ENCODE data around the gene ISM2.

GRCh38 chr14:77490347-77490986 is 8.1 kb downstream of the ISM2 start:
- TF ChIP-seq EZH2 (IDR thresholded peaks at IDR 0.05; ENCODE audit: insufficient read depth, poor library complexity, severe bottlenecking) (no peak), EZH2phosphoT487 (IDR thresholded peaks at IDR 0.05; ENCODE audit: insufficient read depth, low read depth) (no peak)
